Measurements from ENCODE around the gene UBE2E2.
"Not testable (repeated sequence)": the region's sequence is repeated elsewhere in the genome, so short reads cannot be mapped to it uniquely, and the experiment has no call there.

Gene UBE2E2

DNA sequence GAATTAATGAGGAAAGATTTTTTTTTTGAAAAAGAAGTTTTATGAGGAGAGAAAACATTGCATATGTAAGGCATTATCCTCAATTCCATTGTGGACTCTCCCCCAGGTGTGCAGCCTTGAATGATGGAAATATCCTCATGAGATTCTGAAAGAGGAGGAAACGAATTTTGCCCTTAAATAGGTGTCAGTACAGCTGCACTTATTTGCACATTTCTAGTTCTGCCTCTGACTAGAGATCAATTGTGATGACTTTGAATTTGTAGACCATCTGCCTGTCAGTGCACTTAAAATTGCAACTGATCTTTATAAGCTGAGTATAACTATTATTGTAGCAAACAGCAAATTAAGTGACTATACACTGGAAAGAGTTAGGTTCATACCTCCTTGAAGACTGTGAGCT lies 141.8 kb downstream of the UBE2E2 start:
- DNase-seq (ENCODE audit: low read depth): no peak
- TF ChIP-seq, protein P1, sequence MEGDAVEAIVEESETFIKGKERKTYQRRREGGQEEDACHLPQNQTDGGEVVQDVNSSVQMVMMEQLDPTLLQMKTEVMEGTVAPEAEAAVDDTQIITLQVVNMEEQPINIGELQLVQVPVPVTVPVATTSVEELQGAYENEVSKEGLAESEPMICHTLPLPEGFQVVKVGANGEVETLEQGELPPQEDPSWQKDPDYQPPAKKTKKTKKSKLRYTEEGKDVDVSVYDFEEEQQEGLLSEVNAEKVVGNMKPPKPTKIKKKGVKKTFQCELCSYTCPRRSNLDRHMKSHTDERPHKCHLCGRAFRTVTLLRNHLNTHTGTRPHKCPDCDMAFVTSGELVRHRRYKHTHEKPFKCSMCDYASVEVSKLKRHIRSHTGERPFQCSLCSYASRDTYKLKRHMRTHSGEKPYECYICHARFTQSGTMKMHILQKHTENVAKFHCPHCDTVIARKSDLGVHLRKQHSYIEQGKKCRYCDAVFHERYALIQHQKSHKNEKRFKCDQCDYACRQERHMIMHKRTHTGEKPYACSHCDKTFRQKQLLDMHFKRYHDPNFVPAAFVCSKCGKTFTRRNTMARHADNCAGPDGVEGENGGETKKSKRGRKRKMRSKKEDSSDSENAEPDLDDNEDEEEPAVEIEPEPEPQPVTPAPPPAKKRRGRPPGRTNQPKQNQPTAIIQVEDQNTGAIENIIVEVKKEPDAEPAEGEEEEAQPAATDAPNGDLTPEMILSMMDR (conservative IDR thresholded peaks at IDR 0.05; ENCODE audit: low read depth, low read length): no peak
- H3K4me3 ChIP-seq (ENCODE audit: low read length): no peak overlapping the region

DNA sequence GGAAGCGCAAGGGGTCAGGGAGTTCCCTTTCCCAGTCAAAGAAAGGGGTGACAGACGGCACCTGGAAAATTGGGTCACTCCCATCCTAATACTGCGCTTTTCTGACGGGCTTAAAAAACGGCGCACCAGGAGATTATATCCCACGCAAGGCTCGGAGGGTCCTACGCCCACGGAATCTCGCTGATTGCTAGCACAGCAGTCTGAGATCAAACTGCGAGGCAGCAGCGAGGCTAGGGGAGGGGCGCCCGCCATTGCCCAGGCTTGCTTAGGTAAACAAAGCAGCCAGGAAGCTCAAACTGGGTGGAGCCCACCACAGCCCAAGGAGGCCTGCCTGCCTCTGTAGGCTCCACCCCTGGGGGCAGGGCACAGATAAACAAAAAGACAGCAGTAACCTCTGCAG lies 146.3 kb downstream of the UBE2E2 start:
- DNase-seq (ENCODE audit: low read depth); H3K4me3 ChIP-seq (ENCODE audit: low read length): not testable (repeated sequence)

DNA sequence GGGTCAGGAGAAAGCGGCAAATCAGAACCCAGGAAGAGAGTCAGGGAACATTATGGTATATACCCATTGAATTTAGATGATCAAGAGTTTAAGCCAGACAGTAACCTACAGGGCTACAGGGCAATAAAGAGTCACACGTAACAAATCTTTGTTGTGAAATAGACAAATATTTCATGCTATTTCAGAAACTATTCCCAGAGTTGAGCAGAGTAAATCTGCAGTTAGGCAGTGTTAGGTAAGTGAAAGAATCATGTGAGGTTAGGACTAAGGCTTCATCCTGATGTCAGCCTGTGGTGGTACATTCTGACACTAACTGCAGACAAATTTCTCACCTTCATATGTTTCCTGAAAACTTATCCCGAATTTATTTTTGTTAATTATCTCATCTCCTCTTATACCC lies 153.0 kb downstream of the UBE2E2 start:
- no peak for DNase-seq (ENCODE audit: low read depth)
- no peak overlapping the region for H3K4me3 ChIP-seq (ENCODE audit: low read length)
- TF ChIP-seq, protein P1 (conservative IDR thresholded peaks at IDR 0.05; ENCODE audit: low read depth, low read length): no peak

DNA sequence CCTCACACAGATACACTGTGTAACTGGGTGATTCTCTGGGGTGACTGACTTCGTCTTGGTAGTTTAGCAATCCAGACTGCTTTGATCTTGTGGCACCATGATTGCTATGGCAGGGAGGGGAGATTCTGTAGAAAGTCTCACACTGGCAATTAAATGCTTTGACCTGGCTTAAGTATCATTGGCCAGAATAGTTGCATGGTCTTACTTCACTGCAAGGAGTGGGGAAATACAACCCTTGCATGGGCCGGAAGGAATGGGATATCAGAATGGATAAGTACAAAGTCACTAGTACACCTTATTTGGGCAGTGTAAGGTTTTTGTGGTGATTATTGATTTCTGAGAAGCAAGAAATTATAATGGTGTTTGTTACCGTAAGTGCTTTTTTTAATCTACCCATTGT lies 153.8 kb downstream of the UBE2E2 start:
- DNase-seq (ENCODE audit: low read depth): no peak
- no peak overlapping the region for H3K4me3 ChIP-seq (ENCODE audit: low read length)
- TF ChIP-seq, protein P1 (conservative IDR thresholded peaks at IDR 0.05; ENCODE audit: low read depth, low read length): no peak

DNA sequence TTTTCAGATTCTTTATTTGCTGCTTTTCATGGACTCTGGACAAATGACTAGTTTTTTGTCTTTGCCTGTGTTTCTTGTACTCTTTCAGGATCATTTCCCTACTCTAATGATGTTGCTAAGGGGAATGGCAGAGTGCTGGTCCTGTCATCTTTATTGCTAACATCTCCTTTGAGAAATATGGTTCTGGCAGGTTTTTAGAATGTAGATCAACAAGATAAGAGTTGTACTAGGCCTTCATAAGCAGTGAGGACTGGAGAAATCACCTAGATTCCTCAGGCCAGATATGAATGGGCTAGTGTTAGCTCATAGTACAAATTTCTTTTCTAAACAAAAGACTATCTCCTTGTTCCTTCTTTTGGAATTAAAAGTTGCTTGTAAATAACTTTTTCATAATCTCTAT lies 156.0 kb downstream of the UBE2E2 start:
- TF ChIP-seq, protein P1 (conservative IDR thresholded peaks at IDR 0.05; ENCODE audit: low read depth, low read length): no peak
- no peak for DNase-seq (ENCODE audit: low read depth)
- no peak overlapping the region for H3K4me3 ChIP-seq (ENCODE audit: low read length)

DNA sequence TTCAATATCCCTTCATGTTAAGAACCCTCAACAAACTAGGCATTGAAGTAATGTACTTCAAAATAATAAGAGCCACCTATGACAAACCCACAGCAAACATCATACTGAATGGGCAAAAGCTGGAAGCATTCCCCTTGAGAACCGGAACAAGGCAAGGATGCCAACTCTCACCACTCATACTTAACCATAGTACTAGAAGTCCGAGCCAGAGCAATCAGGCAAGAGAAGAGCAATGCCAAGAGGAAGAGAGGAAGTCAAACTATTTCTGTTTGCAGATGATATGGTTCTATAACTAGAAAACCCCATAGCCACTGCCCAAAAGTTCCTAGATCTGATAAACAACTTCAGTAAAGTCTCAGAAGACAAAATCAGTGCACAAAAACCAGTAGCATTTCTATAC lies 161.9 kb downstream of the UBE2E2 start:
- no peak for DNase-seq (ENCODE audit: low read depth)
- H3K4me3 ChIP-seq (ENCODE audit: low read length): no peak overlapping the region
- TF ChIP-seq, protein P1 (conservative IDR thresholded peaks at IDR 0.05; ENCODE audit: low read depth, low read length): no peak

DNA sequence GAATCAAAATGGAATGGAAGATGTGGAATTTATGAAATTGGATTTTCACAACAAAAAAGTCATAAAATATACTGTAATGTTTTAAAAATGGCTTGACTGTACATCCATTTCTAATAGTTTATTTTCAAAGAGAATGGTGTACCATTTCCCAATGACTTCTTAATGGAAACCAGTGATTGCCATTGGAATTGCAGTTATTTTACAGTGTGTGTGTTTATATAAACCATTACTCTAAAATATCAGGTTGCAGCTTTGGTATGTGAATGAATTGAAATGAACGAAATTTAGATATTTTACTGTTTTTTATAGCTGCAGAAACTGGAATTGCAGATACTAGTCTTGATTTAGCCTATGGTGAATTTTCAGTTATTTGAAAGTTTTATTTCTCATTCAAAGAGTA lies 165.6 kb downstream of the UBE2E2 start:
- TF ChIP-seq, protein P1 (conservative IDR thresholded peaks at IDR 0.05; ENCODE audit: low read depth, low read length): no peak
- DNase-seq (ENCODE audit: low read depth): no peak
- no peak overlapping the region for H3K4me3 ChIP-seq (ENCODE audit: low read length)

DNA sequence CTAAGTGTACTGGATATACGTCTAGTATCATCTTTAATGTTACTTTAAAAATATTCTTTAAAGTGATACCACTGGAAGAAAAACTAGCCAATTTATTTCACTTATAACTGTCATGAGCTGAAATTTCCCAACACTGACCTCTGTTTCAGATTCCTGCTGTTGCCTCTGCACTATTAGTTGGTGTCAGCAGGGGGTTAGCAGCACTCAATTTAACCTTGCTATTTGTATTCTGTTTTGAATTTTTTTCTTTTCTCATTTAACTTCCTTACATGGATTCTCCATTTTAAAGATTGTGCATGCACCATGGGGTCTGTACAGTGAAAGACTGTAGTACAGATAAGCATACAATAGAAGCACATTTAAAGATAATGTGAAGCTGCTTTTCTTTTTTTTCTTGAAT lies 169.2 kb downstream of the UBE2E2 start:
- TF ChIP-seq, protein P1 (conservative IDR thresholded peaks at IDR 0.05; ENCODE audit: low read depth, low read length): no peak
- no peak for DNase-seq (ENCODE audit: low read depth)

More for the DNA sequence above, 169.2 kb downstream of the UBE2E2 start:
- H3K4me3 ChIP-seq (ENCODE audit: low read length): no peak overlapping the region

Data from retinal pigment epithelial cell (primary cell).